HG03442 (cell line): Measurements from ENCODE around the gene OPTN.
"Not testable (repeated sequence)": the region's sequence is repeated elsewhere in the genome, so short reads cannot be mapped to it uniquely, and the experiment has no call there.

Source experiments
- ATAC-seq: cut with Tn5 transposase; IDR thresholded peaks from one replicate; pipeline ENCODE4 v1.9.1; 2021; ENCODE audit warnings: mild to moderate bottlenecking, moderate library complexity; ENCODE audit not compliant: unreplicated experiment

OPTN gene

DNA sequence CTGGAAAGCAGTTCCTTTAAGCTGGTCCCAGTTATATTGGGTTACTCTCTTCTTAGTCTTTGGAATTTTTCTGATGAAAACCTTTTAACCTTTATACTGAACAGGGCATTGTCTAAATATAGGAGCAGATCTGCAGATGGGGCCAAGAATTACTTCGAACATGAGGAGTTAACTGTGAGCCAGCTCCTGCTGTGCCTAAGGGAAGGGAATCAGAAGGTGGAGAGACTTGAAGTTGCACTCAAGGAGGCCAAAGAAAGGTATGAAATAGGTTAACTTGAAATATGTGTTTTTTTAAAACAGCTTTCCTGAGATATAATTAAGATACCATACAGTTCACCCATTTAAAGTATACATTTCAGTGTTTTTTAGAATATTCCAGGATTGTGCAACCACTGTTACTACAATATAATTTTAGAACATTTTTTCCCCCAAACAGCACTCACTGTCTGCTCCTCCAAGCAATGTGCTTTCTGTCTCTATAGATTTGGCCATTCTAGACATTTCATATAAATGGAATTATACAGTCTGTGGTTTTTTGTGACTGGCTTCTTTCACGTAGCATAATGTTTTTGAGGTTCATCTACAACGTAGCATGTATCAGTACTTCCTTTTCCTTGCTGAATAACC is 18.9 kb downstream of the OPTN start:
- ATAC-seq: no peak

DNA sequence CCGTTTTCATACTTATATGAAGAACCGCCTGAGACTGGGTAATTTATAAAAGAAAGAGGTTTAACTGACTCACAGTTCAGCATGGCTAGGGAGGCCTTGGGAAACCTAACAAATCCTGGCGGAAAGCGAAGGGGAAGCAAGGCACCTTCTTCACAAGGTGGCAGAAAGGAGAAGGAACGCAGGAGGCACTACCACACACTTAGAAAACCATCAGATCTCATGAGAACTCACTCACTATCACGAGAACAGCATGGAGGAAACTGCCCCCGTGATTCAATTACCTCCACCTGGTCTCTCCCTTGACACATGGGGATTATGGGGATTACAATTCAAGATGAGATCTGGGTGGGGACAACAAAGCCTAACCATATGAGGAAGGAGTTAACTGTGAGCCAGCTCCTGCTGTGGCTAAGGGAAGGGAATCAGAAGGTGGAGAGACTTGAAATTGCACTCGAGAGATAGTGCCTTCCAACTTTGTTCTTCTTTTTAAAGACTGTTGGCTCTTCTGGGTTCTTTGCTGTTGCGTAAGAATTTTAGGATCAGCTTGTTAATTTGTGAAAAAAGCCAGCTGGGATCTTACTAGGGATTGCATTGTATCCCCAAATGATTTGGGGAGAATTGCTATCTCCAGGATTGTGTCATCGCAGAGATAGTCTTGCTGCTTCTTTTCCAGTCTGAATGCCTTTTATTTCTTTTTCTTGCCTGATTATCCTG is 21.0 kb downstream of the OPTN start:
- no peak for ATAC-seq

DNA sequence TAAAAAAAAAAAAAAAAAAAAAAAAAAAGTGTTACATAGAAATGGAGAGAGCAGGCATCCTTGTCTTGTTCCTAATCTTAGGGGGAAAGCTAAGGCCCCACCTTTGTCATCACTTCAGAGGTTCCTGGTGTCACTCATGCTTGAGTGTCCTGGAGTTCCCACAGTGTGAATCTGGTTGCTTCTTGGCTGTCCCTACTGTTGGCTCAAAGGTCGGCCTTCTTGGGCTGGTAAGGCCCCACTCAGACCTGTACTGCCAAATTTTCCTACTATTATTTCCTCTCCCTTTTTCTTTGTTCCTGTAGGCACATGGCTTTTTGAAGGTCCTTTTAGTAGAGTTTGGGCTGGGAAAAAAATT is 21.5 kb downstream of the OPTN start:
- no peak for ATAC-seq

DNA sequence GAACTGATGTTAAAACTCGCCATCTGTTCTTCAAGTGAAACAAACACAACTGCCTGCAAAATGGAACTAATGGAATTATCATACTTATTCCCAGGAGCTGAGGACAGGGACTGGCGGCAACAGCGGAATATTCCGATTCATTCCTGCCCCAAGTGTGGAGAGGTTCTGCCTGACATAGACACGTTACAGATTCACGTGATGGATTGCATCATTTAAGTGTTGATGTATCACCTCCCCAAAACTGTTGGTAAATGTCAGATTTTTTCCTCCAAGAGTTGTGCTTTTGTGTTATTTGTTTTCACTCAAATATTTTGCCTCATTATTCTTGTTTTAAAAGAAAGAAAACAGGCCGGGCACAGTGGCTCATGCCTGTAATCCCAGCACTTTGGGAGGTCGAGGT is 36.7 kb downstream of the OPTN start:
- no peak for ATAC-seq

DNA sequence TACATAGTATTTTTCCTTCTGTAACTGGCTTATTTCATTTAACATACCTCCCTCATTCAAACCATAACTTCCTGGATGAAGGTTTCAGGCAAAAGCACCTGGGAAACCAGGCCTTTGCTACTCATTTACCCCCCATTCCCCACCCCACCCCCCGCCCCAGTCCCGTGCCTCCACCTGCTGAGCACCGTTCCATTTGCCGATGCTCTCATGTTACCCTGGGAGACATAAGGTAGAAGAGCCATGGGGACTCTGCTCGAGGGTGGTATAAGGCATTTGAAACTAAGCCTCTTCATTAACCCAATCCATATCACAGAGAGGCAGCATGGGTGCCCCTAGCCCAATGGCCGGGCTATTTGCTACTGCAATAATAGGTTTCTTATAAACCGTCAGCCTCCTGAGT is 39.2 kb downstream of the OPTN start:
- no peak for ATAC-seq

DNA sequence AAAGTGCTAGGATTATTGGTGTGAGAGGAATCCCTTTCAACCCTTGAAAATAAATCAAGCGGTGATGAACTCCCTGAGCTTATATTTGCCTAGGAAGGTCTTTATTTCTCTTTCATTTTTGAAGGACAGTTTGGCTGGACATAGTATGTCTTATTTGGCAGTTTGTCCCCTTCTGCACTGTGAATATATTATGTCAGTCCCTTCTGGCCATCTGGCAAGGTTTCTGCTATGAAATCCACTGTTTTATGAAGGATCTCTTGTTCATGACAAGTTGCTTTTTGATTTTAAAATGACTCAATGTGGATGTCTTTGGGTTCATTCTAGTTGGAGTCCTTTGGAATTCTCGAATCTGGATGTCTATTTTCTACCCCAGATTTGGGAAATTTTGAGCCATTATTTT is 39.7 kb downstream of the OPTN start:
- ATAC-seq: no peak

DNA sequence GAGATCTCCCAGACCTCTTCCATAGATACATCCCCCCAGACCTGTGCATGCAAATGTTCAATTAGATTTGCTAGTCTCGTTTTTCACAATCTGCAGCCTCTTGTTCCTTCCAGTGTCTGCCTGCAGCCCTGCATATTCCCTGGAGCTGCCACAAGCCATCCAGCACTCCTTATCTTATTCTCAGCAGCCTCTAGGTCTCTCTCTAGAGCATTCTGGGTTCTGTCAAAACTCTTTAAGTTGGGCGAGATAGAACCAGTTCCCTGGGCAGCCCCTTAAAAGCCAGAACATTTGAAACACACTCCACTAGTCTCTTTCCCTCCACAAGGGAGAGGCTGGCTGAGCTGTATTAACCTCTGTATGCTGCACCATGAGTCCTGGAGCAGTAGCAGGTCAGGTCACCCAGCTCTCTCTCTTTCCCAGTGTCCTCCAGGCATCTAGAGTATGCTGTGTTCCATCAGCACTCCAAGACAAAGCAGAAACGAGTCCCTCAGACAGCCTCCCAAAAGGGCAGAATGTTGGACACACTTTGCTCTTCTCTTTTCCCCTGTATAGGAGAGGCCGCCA is 40.7 kb downstream of the OPTN start:
- no peak for ATAC-seq

DNA sequence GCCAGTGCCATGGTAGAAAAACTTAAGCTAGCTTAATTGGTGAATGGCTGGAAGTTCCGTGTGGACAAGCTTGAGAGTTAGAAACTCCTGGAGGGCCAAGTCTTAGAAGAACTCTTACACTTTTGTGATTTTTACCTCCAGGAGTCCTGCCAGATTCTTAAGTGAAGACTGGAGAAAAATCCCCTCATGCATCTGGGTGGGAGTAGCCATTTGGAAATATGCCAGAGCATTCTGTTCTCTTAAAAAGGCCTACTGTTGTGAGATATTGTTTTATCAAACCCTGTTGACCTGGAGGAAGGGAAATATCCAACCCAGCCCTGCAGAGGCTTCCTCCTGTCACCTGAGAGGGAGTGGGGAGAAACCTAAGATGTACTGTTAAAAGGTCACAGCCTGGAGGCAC is 43.8 kb downstream of the OPTN start:
- no peak for ATAC-seq

DNA sequence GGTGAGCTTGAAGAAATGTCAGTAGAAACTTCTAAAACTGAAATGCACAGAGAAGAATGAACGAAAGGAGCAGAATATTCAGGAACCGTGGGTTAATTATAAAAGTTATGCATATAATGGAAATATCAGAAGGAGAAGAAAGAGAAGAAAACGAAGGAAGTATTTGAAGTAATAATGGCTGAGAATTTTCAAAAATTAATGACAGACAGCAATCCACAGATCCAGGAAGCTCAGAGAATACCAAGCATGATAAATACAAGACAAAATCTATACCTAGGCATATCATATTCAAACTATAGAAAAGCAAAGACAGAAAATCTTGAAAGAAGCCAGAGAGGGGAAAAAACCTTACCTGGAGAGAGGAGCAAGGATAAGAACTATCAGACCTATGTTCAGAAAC is 44.9 kb downstream of the OPTN start:
- no peak for ATAC-seq

DNA sequence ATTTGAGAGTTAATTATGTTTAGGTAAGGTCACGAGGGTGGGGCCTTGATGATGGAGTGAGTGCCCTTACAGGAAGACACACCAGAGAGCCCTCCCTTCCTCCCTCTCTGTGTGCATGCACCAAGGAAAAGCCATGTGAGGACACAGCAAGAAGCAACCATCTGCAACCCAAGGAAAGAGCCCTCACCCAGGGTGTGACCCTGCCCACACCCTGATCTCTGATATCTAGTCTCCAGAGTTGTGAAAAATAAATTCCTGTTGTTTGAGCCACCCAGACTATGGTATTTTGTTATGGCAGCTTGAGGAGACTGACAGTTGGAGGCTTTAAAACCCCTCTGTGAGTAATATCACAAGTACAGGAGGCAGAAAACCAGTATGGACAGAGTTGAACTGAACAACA is 46.4 kb downstream of the OPTN start:
- no peak for ATAC-seq

DNA sequence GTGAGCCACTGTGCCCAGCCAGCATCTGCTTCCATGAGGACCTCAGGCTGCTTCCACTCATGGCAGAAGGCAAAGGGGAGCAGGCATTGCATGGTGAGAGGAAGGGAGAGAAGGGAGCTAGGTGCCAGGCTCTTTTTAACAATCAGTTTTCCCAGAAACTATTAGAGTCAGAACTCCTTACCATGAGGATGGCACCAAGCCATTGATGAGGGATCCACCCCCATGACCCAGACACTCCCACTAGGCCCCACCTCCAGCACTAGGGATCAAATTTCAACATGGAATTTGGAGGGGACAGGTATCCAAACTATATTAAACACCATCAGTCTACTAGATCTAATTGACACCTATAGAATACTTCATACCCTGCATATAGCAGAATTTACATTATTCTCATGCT is 47.2 kb downstream of the OPTN start:
- no peak for ATAC-seq

DNA sequence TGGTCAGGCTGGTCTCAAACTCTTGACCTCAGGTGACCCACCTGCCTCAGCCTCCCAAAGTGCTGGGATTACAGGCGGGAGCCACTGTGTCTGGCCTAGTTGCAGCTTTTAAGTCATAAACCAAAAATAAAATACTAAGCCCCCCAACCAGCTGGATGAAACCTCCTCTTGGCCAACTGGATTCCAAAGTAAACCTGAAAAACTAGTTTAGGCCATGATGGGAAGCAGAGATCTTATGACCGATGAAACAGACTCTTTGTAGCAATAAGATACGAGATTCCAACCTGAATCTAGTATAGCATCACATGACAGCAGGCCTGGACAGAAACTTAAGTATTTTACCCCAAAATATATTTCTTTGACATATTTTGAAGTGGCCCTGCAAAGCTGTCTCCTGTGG is 52.3 kb downstream of the OPTN start:
- ATAC-seq: no peak

DNA sequence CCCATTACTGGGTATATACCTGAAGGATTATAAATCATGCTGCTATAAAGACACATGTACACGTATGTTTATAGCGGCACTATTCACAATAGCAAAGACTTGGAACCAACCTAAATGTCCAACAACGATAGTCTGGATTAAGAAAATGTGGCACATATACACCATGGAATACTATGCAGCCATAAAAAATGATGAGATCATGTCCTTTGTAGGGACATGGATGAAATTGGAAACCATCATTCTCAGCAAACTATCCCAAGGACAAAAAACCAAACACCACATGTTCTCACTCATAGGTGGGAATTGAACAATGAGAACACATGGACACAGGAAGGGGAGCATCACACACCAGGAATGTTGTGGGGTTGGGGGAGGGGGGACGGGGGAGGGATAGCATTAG is 55.9 kb downstream of the OPTN start:
- not testable (repeated sequence) for ATAC-seq

DNA sequence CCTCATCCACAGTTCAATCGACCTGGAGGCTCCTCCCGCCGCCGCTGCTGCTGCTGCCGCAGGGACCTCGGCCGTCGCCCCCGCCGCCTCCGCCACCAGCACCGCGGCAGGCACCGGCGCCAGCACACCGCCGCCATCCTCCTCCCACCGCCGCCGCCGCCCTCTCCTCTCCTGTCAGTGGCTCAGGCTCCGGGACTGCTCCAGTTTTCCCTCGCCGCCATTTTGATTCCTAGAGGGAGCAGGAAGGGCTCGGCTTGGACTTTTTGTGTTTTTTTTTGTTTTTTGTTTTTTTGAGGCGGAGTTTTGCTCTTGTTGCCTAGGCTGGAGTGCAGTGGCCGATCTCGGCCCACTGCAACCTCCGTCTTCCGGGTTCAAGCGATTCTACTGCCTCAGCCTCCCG is 58.4 kb downstream of the OPTN start:
- no peak for ATAC-seq

DNA sequence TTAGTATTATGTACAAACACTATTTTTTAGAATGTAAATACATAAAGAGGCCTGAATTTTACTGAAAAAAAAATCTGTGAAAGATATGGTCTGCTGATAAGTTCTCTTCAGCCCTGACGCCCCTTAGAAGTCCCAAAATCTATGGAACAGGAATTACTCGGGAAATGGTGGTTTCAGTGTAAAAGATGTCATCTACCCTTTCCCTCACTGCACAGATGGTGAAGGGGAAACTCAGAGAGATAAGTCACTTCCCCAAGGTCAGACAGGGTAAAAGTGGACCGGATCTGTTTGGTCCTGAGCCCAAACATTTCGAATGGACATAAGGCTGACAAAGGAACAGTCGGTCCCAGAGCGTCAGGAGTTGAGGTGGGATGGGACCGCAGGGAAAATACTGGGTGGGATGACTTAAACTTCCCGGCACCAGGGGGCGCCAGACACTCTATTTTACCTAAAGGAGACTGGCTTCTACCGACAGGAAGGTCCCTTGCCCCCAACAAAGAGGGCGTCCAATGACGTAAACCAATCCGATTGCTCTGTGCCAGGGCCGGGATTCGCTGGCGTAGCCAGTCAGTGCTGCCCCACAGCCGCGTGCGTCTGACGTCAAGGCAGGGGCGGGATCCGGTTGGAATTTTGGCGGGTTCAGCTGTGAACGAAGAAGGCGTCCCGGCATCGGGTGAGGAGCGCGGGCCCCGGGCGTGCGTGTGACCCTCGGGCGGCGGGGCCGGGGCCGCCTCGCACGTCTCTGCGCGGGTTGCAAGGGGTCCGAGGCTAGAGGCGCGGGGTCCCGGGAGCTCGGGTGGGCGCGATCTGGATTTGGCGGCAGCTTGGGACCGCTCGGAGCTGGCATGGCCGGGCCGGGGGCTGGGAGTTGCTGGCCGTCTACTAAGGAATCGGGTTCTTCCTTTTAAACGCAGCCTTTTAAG is 61.2 kb downstream of the OPTN start, which contains the start of gene MCM10:
MCM10 (plus strand) TSS at position 625 of the 923 bp plus-strand sequence. CDS start 2,645 bp downstream, outside the sequence.
- ATAC-seq: peak; percentile 98

DNA sequence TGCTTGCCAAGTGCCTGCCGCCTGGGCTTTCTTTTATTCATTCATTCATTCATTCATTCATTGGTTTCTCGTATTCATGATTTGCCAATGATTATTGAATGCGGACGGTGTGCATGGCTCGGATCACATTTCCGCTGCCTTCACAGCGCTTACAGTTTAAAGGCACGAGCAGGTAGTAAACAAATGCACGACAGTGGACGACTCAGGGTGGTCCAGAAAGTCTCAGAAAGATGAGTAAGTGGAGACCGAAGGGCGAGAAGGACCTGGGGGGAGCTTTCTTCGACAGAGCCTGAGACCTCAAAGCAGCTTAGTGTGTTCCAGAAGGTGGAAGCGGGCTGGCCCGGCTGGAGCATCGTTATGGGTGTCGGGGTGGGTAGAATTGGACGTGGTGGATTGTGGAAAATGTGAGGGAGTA is 61.9 kb downstream of the OPTN start:
- no peak for ATAC-seq

DNA sequence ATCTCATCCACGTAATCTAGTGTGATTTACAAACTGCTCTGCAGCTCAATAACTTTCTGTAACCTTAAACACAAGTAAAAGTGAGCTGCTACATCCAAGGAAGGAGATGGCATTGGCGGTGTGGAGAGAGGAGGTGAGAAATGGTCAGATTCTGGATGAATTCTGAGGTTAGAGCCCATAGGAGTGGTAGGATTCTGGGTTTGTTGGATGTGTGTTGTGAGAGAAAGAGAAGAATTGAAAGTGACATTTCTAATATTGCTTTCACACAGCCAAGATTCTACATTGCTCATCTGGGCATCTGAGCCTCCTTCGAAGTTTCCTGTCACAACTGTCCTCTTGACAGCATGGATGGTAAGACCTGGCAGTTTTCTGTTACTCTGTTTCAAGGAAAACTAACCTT is 63.9 kb downstream of the OPTN start:
- no peak for ATAC-seq

DNA sequence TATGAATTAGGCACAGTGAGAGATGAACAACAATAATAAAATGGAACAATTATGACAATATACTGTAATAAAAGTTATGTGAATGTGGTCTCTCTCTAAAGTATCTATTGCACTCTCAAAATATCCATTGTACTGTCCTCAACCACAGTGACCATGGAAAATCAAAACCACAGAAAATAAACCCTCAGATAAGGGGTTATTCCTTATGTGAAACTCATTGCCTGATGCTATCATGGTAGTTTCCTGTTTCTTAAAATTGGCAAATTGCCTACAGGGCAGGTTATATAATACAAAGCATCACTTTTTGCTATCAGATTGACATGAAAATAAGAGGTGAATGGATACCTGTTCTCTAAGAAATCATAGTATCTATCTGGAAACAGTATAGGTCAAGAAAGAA is 65.2 kb downstream of the OPTN start:
- no peak for ATAC-seq

DNA sequence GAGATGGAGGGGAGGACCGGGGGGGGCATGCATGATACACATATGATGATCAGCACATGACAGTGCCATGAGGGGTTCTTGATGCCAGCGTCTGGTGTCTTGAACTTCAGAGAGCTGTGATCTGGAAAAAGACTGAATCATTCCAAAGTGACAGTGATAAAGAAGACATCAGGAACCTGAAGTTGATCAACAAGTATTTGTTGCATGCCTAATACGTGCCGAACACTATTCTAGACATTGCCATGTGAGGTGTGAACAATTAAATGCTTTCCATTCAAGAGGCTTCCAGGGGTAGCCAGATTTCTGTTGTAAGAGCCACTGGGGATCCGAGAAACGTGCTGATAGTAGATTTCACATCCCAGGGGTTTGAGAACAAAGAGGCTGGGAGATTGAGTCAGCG is 67.6 kb downstream of the OPTN start:
- ATAC-seq: no peak

DNA sequence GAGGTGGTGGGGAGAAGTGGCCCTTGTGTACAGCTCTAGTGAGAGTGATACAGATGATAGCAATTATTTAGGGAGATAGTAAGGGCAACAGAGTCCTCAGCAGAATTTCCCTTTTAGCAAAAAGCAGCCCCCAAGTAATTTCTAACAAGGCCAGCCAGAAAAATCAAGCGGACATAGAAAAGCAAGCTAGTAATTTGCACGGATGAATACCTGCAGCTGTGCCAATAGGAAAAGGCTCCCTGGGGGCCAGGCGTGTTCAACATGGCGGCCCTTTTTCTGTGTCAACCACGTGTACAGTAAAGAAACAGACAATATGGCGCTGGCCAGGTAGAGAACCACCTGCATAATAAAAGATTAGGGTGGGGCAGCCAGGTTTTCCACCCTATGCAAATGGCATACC is 68.8 kb downstream of the OPTN start:
- no peak for ATAC-seq

DNA sequence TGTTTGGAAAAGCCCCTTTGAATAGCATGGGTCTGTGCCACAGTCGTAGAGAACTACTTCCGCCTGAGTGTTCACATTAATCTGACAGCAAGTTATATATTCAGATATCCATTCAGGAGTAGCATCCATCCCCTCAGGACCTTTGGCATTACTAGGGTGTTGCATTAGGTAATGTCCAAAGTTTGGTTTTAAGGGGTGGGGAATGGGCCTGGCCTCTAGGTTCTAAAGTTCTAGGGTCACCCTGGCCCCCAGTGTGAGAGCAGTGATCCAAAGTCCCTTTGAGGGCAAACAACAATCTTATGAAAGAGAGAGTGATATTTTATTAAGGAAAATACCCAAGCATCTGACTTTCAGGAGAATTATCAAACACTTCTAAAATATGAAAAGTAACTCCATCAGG is 73.7 kb downstream of the OPTN start:
- ATAC-seq: no peak

DNA sequence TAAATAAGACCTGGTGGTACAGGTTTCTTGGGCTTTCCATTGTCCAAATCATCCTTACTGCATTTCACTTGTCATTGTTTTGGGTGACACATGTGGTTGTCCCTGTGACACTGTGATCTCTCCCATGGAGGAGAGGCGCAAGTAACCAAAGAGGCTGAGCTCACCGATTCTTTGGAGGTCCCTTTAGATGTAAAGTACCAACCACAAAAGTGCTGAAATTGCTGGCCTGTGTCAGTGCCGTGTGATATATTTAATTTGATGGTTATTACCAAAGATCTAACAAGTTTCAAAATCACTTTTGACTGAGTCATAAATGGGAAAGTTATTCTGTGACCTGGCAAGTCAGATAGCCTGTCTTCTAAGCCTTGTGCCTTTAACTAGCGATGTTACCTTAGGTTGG is 80.8 kb downstream of the OPTN start:
- no peak for ATAC-seq
